H9 (cell line): ENCODE measurements around the gene NT5C3B. TPM values are rescaled to one million over a fixed set of nuclear protein-coding genes. Genes with fewer than 3 reads are reported as not detected.

ENCODE experiments used
- DNase-seq: peaks from one replicate; pipeline ENCODE4 v3.0.0-alpha.2; 2017
- H2AFZ ChIP-seq: one replicate; pipeline ENCODE4 v1.6.1; 2013; ENCODE audit warnings: mild to moderate bottlenecking, low read length, control low read depth, moderate library complexity
- H2AK5ac ChIP-seq: 2 replicates; pipeline ENCODE4 v1.6.1; 2013; ENCODE audit warnings: low read length, control low read depth, mixed read lengths; ENCODE audit not compliant: insufficient read length
- H2BK120ac ChIP-seq: one replicate; pipeline ENCODE4 v1.6.1; 2013; ENCODE audit warnings: low read depth, mild to moderate bottlenecking, low read length, control low read depth, inconsistent platforms; ENCODE audit not compliant: poor library complexity, severe bottlenecking
- H2BK12ac ChIP-seq: 2 replicates; pipeline ENCODE4 v1.6.1; 2013; ENCODE audit warnings: low read length, control low read depth, mixed read lengths, low read depth; ENCODE audit not compliant: insufficient read length
- H2BK15ac ChIP-seq: 2 replicates; pipeline ENCODE4 v1.6.1; 2013; ENCODE audit warnings: low read depth, low read length, control low read depth
- H2BK20ac ChIP-seq: one replicate; pipeline ENCODE4 v1.6.1; 2013; ENCODE audit warnings: low read depth, mild to moderate bottlenecking, low read length, control low read depth, inconsistent platforms; ENCODE audit not compliant: poor library complexity, severe bottlenecking
- H2BK5ac ChIP-seq: 2 replicates; pipeline ENCODE4 v1.6.1; 2013; ENCODE audit warnings: low read length, control low read depth, mixed read lengths; ENCODE audit not compliant: insufficient read length
- H3K14ac ChIP-seq: 2 replicates; pipeline ENCODE4 v1.6.1; 2013; ENCODE audit warnings: low read length, control low read depth; ENCODE audit not compliant: insufficient read depth
- H3K18ac ChIP-seq: 2 replicates; pipeline ENCODE4 v1.6.1; 2013; ENCODE audit warnings: low read depth, mild to moderate bottlenecking, mixed read lengths, low read length, control low read depth; ENCODE audit not compliant: insufficient read length
- H3K23ac ChIP-seq: 2 replicates; pipeline ENCODE4 v1.6.1; 2013; ENCODE audit warnings: low read length, control low read depth, mixed read lengths, low read depth; ENCODE audit not compliant: insufficient read length
- H3K23me2 ChIP-seq: 2 replicates; pipeline ENCODE4 v1.6.1; 2013; ENCODE audit warnings: low read depth, mild to moderate bottlenecking, mixed read lengths, low read length, control low read depth; ENCODE audit not compliant: insufficient read length, poor library complexity, severe bottlenecking
- H3K27ac ChIP-seq: 2 replicates; pipeline ENCODE4 v1.5.1; 2013; ENCODE audit warnings: low read length, control low read depth, mixed read lengths, low read depth; ENCODE audit not compliant: insufficient read length
- H3K27me3 ChIP-seq: 2 replicates; pipeline ENCODE4 v1.6.1; 2013; ENCODE audit warnings: low read length, control low read depth, inconsistent platforms; ENCODE audit not compliant: insufficient read depth
- H3K4ac ChIP-seq: 2 replicates; pipeline ENCODE4 v1.6.1; 2013; ENCODE audit warnings: low read depth, mild to moderate bottlenecking, control low read depth, inconsistent platforms, low read length, moderate library complexity
- H3K4me1 ChIP-seq: 2 replicates; pipeline ENCODE4 v1.6.1; 2013; ENCODE audit warnings: low read length, control low read depth, inconsistent platforms; ENCODE audit not compliant: insufficient read depth
- H3K4me2 ChIP-seq: 2 replicates; pipeline ENCODE4 v1.6.1; 2013; ENCODE audit warnings: low read length, control low read depth, mixed read lengths; ENCODE audit not compliant: insufficient read length, insufficient read depth
- H3K56ac ChIP-seq: 2 replicates; pipeline ENCODE4 v1.6.1; 2013; ENCODE audit warnings: low read depth, mild to moderate bottlenecking, mixed read lengths, low read length, control low read depth; ENCODE audit not compliant: insufficient read length
- H3K79me1 ChIP-seq: 2 replicates; pipeline ENCODE4 v1.6.1; 2013; ENCODE audit warnings: low read depth, mild to moderate bottlenecking, moderate library complexity, low read length, control low read depth, inconsistent platforms; ENCODE audit not compliant: insufficient read depth, poor library complexity, severe bottlenecking
- H3K79me2 ChIP-seq: 2 replicates; pipeline ENCODE4 v1.6.1; 2013; ENCODE audit warnings: low read length, control low read depth, inconsistent platforms; ENCODE audit not compliant: insufficient read depth
- H3K9ac ChIP-seq: 2 replicates; pipeline ENCODE4 v1.6.1; 2013; ENCODE audit warnings: low read length, control low read depth, mixed read lengths; ENCODE audit not compliant: insufficient read length; ENCODE audit errors: extremely low read depth
- H3K9me3 ChIP-seq: one replicate; pipeline ENCODE4 v1.6.1; 2013; ENCODE audit warnings: low read depth, low read length, inconsistent platforms; ENCODE audit not compliant: control insufficient read depth
- H3T11ph ChIP-seq: one replicate; pipeline ENCODE4 v1.6.1; 2013; ENCODE audit warnings: mild to moderate bottlenecking, low read length, control low read depth, inconsistent platforms
- H4K20me1 ChIP-seq: one replicate; pipeline ENCODE4 v1.6.1; 2013; ENCODE audit not compliant: control insufficient read depth, insufficient read length, insufficient read depth
- H4K5ac ChIP-seq: 2 replicates; pipeline ENCODE4 v1.6.1; 2013; ENCODE audit warnings: low read depth, mild to moderate bottlenecking, mixed read lengths, low read length, control low read depth; ENCODE audit not compliant: insufficient read length
- H4K8ac ChIP-seq: replicated peaks from 2 replicates; pipeline ENCODE4 v1.6.1; 2013; ENCODE audit warnings: low read length, control low read depth, mixed read lengths, low read depth; ENCODE audit not compliant: insufficient read length
- H4K91ac ChIP-seq: 2 replicates; pipeline ENCODE4 v1.6.1; 2013; ENCODE audit warnings: low read depth, mild to moderate bottlenecking, moderate library complexity, mixed read lengths, low read length, control low read depth; ENCODE audit not compliant: insufficient read length
- H3K27ac Mint-ChIP-seq, 3 experiments: 2 replicates in 2 of 3; 3 replicates in 1 of 3; pipeline ENCODE4 v1.8.0; 2020 to 2021; ENCODE audit warnings: mixed read lengths in 3 of 3, mild to moderate bottlenecking in 1 of 3, moderate library complexity in 1 of 3
- H3K27me3 Mint-ChIP-seq: 2 replicates; pipeline ENCODE4 v1.8.0; 2021; ENCODE audit warnings: low read depth, mild to moderate bottlenecking, moderate library complexity, mixed read lengths
- H3K36me3 Mint-ChIP-seq, 3 experiments: 2 replicates in 2 of 3; 3 replicates in 1 of 3; pipeline ENCODE4 v1.8.0; 2020 to 2021; ENCODE audit warnings: low read depth in 3 of 3, mixed read lengths in 3 of 3; ENCODE audit not compliant: insufficient read depth in 1 of 3
- H3K4me1 Mint-ChIP-seq, 2 experiments: 2 replicates each; pipeline ENCODE4 v1.8.0; 2020; ENCODE audit warnings: mixed read lengths in 2 of 2
- H3K4me3 Mint-ChIP-seq, 2 experiments: 2 replicates in 1 of 2; 3 replicates in 1 of 2; pipeline ENCODE4 v1.8.0; 2020 to 2021; ENCODE audit warnings: mild to moderate bottlenecking in 2 of 2, mixed read lengths in 2 of 2, moderate library complexity in 1 of 2
- H3K9me3 Mint-ChIP-seq, 2 experiments: 2 replicates in 1 of 2; 3 replicates in 1 of 2; pipeline ENCODE4 v1.8.0; 2020; ENCODE audit warnings: mild to moderate bottlenecking in 2 of 2, mixed read lengths in 2 of 2, moderate library complexity in 1 of 2
- WGBS: extraction: QIAGEN DNeasy Blood & Tissue Kit; methylation state at CpG from one replicate; pipeline ENCODE4 v1.1.7; 2013; ENCODE audit warnings: missing lambda C conversion rate, low lambda C conversion rate, mixed read lengths; ENCODE audit not compliant: insufficient read length; ENCODE audit errors: extremely low coverage; 5-methylcytosine and 5-hydroxymethylcytosine counted together
- total RNA-seq: library from RNA; stranded (reverse); gene quantifications from 2 replicates; pipeline ENCODE4 v1.2.1, GENCODE V29; 2021
- TF ChIP-seq, protein P1 (sequence below): fragments of 200-600 bp; sonication (generic); conservative IDR thresholded peaks from 3 replicates; pipeline ENCODE4 v1.8.0; 2021; ENCODE audit warnings: antibody characterized with exemption, mild to moderate bottlenecking

Gene NT5C3B
- total RNA-seq, 1 experiment from 2014 or later: 76.1 TPM

DNA sequence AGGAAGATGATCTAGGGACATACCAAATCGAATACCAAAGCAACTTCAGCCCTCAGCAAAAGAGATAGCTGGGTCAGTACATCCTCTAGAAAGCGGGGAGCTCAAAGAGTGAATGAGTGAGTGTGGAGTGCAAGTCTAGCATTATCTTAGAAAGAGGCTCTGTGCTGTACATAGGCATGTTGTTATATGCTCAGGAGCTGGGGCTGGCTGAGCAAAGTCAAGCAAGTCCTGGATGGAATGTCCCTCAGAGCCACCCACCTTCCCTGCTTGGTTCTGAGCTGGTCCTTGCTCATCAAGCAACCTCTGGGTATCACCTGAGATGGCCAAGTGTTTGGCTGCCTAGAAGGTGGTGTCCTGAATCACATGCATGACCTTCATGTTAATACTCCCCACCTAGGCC, 34.1 kb upstream of the NT5C3B start:
- 0 out of 7 replicates have a peak overlapping the region, but pooled peaks of 1 of the 3 experiments have one; percentile 75 for H3K27ac Mint-ChIP-seq
- H3K18ac ChIP-seq: no peak overlapping the region

More for the DNA sequence above, 34.1 kb upstream of the NT5C3B start:
- no peaks in the 10 kb centered on the region for H3K9me3 Mint-ChIP-seq
- H3K4me2 ChIP-seq: no peak overlapping the region
- H3K27ac ChIP-seq: no peak overlapping the region
- DNase-seq: no peak
- peaks cover 0 to 3% of the 10 kb centered on the region in 2 experiments; a peak in 2 of 4 replicates for H3K4me1 Mint-ChIP-seq
- H3K36me3 Mint-ChIP-seq: peaks cover 63 to 88% (median 81%) of the 10 kb centered on the region in 3 experiments
- H4K8ac ChIP-seq: no peak overlapping the region
- H3K9me3 ChIP-seq: no peaks in the 10 kb centered on the region
- H2BK20ac ChIP-seq: no peak overlapping the region
- H3K4me1 ChIP-seq: no peaks in the 10 kb centered on the region
- H3T11ph ChIP-seq: no peak overlapping the region
- no peak overlapping the region for H2AK5ac ChIP-seq
- WGBS: no CpG with 5 or more reads among the region's 2 CpGs
- H4K20me1 ChIP-seq: no peaks in the 10 kb centered on the region
- H4K91ac ChIP-seq: no peak overlapping the region
- no peak overlapping the region for H2BK15ac ChIP-seq
- H2BK5ac ChIP-seq: no peak overlapping the region
- H2AFZ ChIP-seq: no peak overlapping the region
- no peak overlapping the region for H3K56ac ChIP-seq
- no peaks in the 10 kb centered on the region for H3K79me1 ChIP-seq
- H3K27me3 Mint-ChIP-seq: no peaks in the 10 kb centered on the region
- no peak overlapping the region for H3K23ac ChIP-seq
- no peaks in the 10 kb centered on the region for H3K79me2 ChIP-seq
- no peak overlapping the region for H3K9ac ChIP-seq
- peaks cover 3% of the 10 kb centered on the region for H3K23me2 ChIP-seq
- no peak overlapping the region for H3K14ac ChIP-seq
- no peak overlapping the region for H4K5ac ChIP-seq
- H3K27me3 ChIP-seq: no peaks in the 10 kb centered on the region
- no peak overlapping the region for H3K4ac ChIP-seq
- no peak overlapping the region for H3K4me3 Mint-ChIP-seq
- no peak overlapping the region for H2BK120ac ChIP-seq
- TF ChIP-seq, protein P1, sequence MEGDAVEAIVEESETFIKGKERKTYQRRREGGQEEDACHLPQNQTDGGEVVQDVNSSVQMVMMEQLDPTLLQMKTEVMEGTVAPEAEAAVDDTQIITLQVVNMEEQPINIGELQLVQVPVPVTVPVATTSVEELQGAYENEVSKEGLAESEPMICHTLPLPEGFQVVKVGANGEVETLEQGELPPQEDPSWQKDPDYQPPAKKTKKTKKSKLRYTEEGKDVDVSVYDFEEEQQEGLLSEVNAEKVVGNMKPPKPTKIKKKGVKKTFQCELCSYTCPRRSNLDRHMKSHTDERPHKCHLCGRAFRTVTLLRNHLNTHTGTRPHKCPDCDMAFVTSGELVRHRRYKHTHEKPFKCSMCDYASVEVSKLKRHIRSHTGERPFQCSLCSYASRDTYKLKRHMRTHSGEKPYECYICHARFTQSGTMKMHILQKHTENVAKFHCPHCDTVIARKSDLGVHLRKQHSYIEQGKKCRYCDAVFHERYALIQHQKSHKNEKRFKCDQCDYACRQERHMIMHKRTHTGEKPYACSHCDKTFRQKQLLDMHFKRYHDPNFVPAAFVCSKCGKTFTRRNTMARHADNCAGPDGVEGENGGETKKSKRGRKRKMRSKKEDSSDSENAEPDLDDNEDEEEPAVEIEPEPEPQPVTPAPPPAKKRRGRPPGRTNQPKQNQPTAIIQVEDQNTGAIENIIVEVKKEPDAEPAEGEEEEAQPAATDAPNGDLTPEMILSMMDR: no peak
- H2BK12ac ChIP-seq: no peak overlapping the region
